Measurements from ENCODE around the gene SGCA.

Gene SGCA

GRCh38 chr17:50161023-50161910 is 4.5 kb upstream of the SGCA start:
- peak overlapping the region; percentile 52 for H3K4me3 ChIP-seq (ENCODE audit: low read depth, low read length)
- TF ChIP-seq CTCF (IDR thresholded peaks at IDR 0.05; ENCODE audit: borderline replicate concordance, insufficient read depth, low read depth, low read length): peak; percentile 97

- H3K4me3 ChIP-seq (ENCODE audit: low read depth, low read length): no peak overlapping the region
- no peak for TF ChIP-seq CTCF (IDR thresholded peaks at IDR 0.05; ENCODE audit: borderline replicate concordance, insufficient read depth, low read depth, low read length)
Measured at GRCh38 chr17:50161911-50162288, 3.9 kb upstream of the SGCA start.

GRCh38 chr17:50162466-50163254 is 3.1 kb upstream of the SGCA start:
- no peak overlapping the region for H3K4me3 ChIP-seq (ENCODE audit: low read depth, low read length)
- no peak for TF ChIP-seq CTCF (IDR thresholded peaks at IDR 0.05; ENCODE audit: borderline replicate concordance, insufficient read depth, low read depth, low read length)

GRCh38 chr17:50163843-50164696 is 1.7 kb upstream of the SGCA start:
- no peak overlapping the region for H3K4me3 ChIP-seq (ENCODE audit: low read depth, low read length)
- no peak for TF ChIP-seq CTCF (IDR thresholded peaks at IDR 0.05; ENCODE audit: borderline replicate concordance, insufficient read depth, low read depth, low read length)

GRCh38 chr17:50164697-50164988 is 1.2 kb upstream of the SGCA start:
- TF ChIP-seq CTCF (IDR thresholded peaks at IDR 0.05; ENCODE audit: borderline replicate concordance, insufficient read depth, low read depth, low read length): no peak
- H3K4me3 ChIP-seq (ENCODE audit: low read depth, low read length): no peak overlapping the region

GRCh38 chr17:50165066-50165465 is 739 bp upstream of the SGCA start:
- TF ChIP-seq CTCF (IDR thresholded peaks at IDR 0.05; ENCODE audit: borderline replicate concordance, insufficient read depth, low read depth, low read length): no peak
- H3K4me3 ChIP-seq (ENCODE audit: low read depth, low read length): no peak overlapping the region

Data from GM12875 (cell line).